ENCODE data around the gene NFKBIL1. TPM values are rescaled to one million over a fixed set of nuclear protein-coding genes. Genes with fewer than 3 reads are reported as not detected.

Gene NFKBIL1
- polyA plus RNA-seq, 2 of the 4 experiments (the other 2 are of a cell fraction) = 5.2 to 9.0 TPM

GRCh38 chr6:31575952-31576685 lies 28.7 kb downstream of the NFKBIL1 start:
- ChIA-PET POLR2A (no interaction called here), CTCF (interaction anchor here (1.4 to 18.3 kb wide), 5 partner anchors 8 to 29 kb away, joined by 4 to 338 read pairs (median 19); partner anchors contain the start of genes ATP6V1G2, NCR3 and NFKBIL1)
- Histone ChIP-seq H3K4me2 (no peak overlapping the region), H3K9me3 (no peaks in the 10 kb centered on the region), H3K4me3 (no peak overlapping the region), H3K27ac (no peak overlapping the region), H3K4me1 (no peaks in the 10 kb centered on the region)
- DNase-seq (ENCODE audit: low read depth in 1 of 2, low spot score in 1 of 2) = no peak
- WGBS (ENCODE audit: missing lambda C conversion rate) = 78% methylated on average over 8 of the region's 8 CpGs
- TF ChIP-seq BHLHE40 (IDR thresholded peaks at IDR 0.05; ENCODE audit: low read depth, low read length) (no peak), ESRRA (IDR thresholded peaks at IDR 0.05; ENCODE audit: borderline replicate concordance, low read length) (no peak), EHMT2 (IDR thresholded peaks at IDR 0.05; ENCODE audit: low read depth) (no peak), ZC3H11A (IDR thresholded peaks at IDR 0.05) (no peak), HES2 (IDR thresholded peaks at IDR 0.05) (no peak), SREBF2 (IDR thresholded peaks at IDR 0.05) (no peak), HOXB5 (CRISPR knock-in tag; IDR thresholded peaks at IDR 0.05) (no peak), KDM1A (IDR thresholded peaks at IDR 0.05; ENCODE audit: low read depth) (no peak), RCOR1 (IDR thresholded peaks at IDR 0.05; ENCODE audit: low read depth, low read length) (no peak), ATOH8 (CRISPR knock-in tag; IDR thresholded peaks at IDR 0.05; ENCODE audit: low read depth) (no peak), KDM5A (IDR thresholded peaks at IDR 0.05) (no peak), SMC3 (IDR thresholded peaks at IDR 0.05) (no peak), TFCP2L1 (CRISPR knock-in tag; IDR thresholded peaks at IDR 0.05) (no peak), CHD4 (IDR thresholded peaks at IDR 0.05; ENCODE audit: borderline replicate concordance) (no peak)
- FAIRE-seq = no peak
- no peak for ATAC-seq

- CTCF ChIA-PET = interaction anchor here (1.4 to 18.3 kb wide), 5 partner anchors 7 to 30 kb away, joined by 4 to 338 read pairs (median 19); partner anchors contain the start of genes ATP6V1G2, NCR3 and NFKBIL1
- FAIRE-seq = no peak
These were observed 29.6 kb downstream of the NFKBIL1 start for GRCh38 chr6:31576897-31577578.

More at GRCh38 chr6:31576897-31577578, 29.6 kb downstream of the NFKBIL1 start:
- Histone ChIP-seq H3K4me1 (peaks cover 6% of the 10 kb centered on the region; the same call in 1 of the 3 replicates), H3K4me2 (no peak overlapping the region), H3K27ac (no peak overlapping the region), H3K9me3 (no peaks in the 10 kb centered on the region), H3K4me3 (no peak overlapping the region)
- DNase-seq (ENCODE audit: low read depth in 1 of 2, low spot score in 1 of 2) (no peak), ATAC-seq (no peak)
- TF ChIP-seq RFX5 (IDR thresholded peaks at IDR 0.05) = no peak
- no peak for TF ChIP-seq EHMT2 (IDR thresholded peaks at IDR 0.05; ENCODE audit: low read depth)
- TF ChIP-seq KDM5A (IDR thresholded peaks at IDR 0.05) = no peak
- TF ChIP-seq ZSCAN20 (CRISPR knock-in tag; IDR thresholded peaks at IDR 0.05) = no peak
- TF ChIP-seq RNF2 (IDR thresholded peaks at IDR 0.05; ENCODE audit: borderline replicate concordance, low read depth) = no peak
- no peak for TF ChIP-seq BCL3 (IDR thresholded peaks at IDR 0.05)
- no peak for TF ChIP-seq POLR2A (IDR thresholded peaks at IDR 0.05; ENCODE audit: low read length)
- no peak for TF ChIP-seq HOXA7 (CRISPR knock-in tag; IDR thresholded peaks at IDR 0.05)
- no peak for TF ChIP-seq ZC3H11A (IDR thresholded peaks at IDR 0.05)
- TF ChIP-seq SREBF2 (IDR thresholded peaks at IDR 0.05) = no peak
- no peak for TF ChIP-seq NFE2L2 (conservative IDR thresholded peaks at IDR 0.05; ENCODE audit: low read length)
- no peak for TF ChIP-seq CBX2 (IDR thresholded peaks at IDR 0.05; ENCODE audit: borderline replicate concordance, low read depth)
- no peak for TF ChIP-seq CTCF (IDR thresholded peaks at IDR 0.05)
- TF ChIP-seq NR3C1 (IDR thresholded peaks at IDR 0.05) = no peak
- no peak for TF ChIP-seq FOSB (CRISPR knock-in tag; IDR thresholded peaks at IDR 0.05)
- TF ChIP-seq KDM1A (IDR thresholded peaks at IDR 0.05; ENCODE audit: low read depth) = no peak
- no peak for TF ChIP-seq MAX (IDR thresholded peaks at IDR 0.05)
- TF ChIP-seq USF2 (IDR thresholded peaks at IDR 0.05) = no peak
- TF ChIP-seq HOXB5 (CRISPR knock-in tag; IDR thresholded peaks at IDR 0.05) = no peak
- TF ChIP-seq ZNF302 (CRISPR knock-in tag; IDR thresholded peaks at IDR 0.05) = no peak
- WGBS (ENCODE audit: missing lambda C conversion rate) = 75% methylated on average over 11 of the region's 19 CpGs
- POLR2A ChIA-PET = no interaction called here
